WERI-Rb-1 (cell line): Measurements from ENCODE around the gene NDST1.

ENCODE experiments used
- DNase-seq: peaks from one replicate; pipeline ENCODE4 v3.0.0-alpha.2; 2020
- H3K27ac ChIP-seq: fragments of 250-450 bp; sonication (Bioruptor Pico); 2 replicates; pipeline ENCODE4 v1.5.1; 2020; ENCODE audit warnings: mild to moderate bottlenecking, moderate library complexity
- H3K27me3 ChIP-seq: fragments of 250-450 bp; sonication (Bioruptor Pico); 2 replicates; pipeline ENCODE4 v1.5.1; 2021; ENCODE audit warnings: mild to moderate bottlenecking, low read depth, moderate library complexity; ENCODE audit not compliant: insufficient read depth, severe bottlenecking
- H3K36me3 ChIP-seq: fragments of 250-450 bp; sonication (Bioruptor Pico); 2 replicates; pipeline ENCODE4 v1.5.1; 2020; ENCODE audit warnings: mild to moderate bottlenecking, moderate library complexity
- H3K4me3 ChIP-seq: 2 replicates; pipeline ENCODE4 v1.5.1; 2011; ENCODE audit warnings: low read depth, mild to moderate bottlenecking, control low read depth, low read length
- H3K9me3 ChIP-seq: fragments of 250-450 bp; sonication (Bioruptor Pico); 2 replicates; pipeline ENCODE4 v1.5.1; 2021; ENCODE audit warnings: mild to moderate bottlenecking, moderate library complexity; ENCODE audit not compliant: severe bottlenecking
- TF ChIP-seq, protein P1 (sequence below): IDR thresholded peaks from 2 replicates; pipeline ENCODE4 v1.5.1; 2011; ENCODE audit warnings: low read depth, mild to moderate bottlenecking, control low read depth, inconsistent platforms, low read length

Gene NDST1

DNA sequence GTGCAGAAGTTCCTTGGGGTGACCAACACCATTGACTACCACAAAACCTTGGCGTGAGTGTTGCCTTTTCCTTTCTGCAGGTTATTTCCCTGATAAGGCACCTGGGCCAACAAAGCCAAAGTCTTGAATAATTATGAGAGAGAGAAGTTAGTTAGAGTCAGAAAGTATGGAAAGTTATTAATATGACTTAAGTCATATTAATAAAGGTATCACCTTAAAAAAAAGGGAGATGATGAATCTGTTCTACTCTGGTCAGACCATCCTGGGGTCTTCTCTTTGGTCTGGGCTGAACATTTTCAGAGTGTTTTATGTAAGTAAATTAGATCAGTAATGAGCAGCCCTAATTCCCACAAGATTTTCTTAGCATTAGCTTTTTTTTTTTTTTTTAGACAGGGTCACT lies 41.8 kb downstream of the NDST1 start:
- Histone ChIP-seq H3K4me3 (no peak overlapping the region), H3K27me3 (no peaks in the 10 kb centered on the region), H3K36me3 (peaks cover 77% of the 10 kb centered on the region), H3K27ac (no peak overlapping the region), H3K9me3 (no peaks in the 10 kb centered on the region)
- TF ChIP-seq, protein P1, sequence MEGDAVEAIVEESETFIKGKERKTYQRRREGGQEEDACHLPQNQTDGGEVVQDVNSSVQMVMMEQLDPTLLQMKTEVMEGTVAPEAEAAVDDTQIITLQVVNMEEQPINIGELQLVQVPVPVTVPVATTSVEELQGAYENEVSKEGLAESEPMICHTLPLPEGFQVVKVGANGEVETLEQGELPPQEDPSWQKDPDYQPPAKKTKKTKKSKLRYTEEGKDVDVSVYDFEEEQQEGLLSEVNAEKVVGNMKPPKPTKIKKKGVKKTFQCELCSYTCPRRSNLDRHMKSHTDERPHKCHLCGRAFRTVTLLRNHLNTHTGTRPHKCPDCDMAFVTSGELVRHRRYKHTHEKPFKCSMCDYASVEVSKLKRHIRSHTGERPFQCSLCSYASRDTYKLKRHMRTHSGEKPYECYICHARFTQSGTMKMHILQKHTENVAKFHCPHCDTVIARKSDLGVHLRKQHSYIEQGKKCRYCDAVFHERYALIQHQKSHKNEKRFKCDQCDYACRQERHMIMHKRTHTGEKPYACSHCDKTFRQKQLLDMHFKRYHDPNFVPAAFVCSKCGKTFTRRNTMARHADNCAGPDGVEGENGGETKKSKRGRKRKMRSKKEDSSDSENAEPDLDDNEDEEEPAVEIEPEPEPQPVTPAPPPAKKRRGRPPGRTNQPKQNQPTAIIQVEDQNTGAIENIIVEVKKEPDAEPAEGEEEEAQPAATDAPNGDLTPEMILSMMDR, result no peak
- no peak for DNase-seq

DNA sequence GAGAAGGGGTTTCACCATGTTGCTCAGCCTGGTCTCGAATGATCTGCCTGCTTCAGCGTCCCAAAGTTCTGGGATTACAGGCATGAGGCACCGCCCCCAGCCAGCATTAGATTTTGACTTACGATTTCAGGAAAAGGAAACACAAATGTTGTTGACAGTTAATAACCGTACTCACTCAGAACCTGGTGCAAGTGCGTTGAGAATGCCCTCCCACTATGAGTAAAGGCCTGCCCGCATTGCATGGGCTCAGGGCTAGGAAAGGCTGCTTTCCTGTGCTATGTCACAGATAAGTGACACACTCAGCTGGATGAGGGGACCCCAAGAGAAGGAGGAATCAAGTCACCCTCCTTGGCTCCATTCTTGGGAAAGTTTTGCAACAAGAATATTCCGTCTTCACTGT lies 42.4 kb downstream of the NDST1 start:
- no peak for DNase-seq
- Histone ChIP-seq H3K27ac (no peak overlapping the region), H3K4me3 (no peak overlapping the region), H3K27me3 (no peaks in the 10 kb centered on the region), H3K36me3 (peaks cover 79% of the 10 kb centered on the region), H3K9me3 (no peaks in the 10 kb centered on the region)
- TF ChIP-seq, protein P1, result no peak

DNA sequence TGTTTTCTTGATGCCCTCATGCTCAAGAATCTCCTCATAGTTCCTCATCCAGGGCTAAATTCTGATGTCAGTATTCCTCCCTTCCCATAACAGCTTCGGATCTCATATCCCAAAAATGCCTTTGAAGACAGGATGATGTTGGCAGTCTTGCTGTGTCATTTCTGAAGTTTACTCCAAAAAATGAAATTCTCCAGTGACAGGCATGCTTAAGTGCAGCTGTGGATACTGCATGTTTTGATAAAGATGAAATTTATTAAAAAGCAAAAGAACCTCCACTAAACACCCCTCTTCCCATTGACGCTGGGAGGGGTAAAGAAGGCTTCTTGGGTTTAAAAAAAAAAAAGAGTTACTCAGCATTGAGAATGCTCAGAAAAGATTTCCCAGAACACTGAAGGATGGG lies 43.1 kb downstream of the NDST1 start:
- peaks cover 78% of the 10 kb centered on the region for H3K36me3 ChIP-seq
- no peak overlapping the region for H3K4me3 ChIP-seq
- TF ChIP-seq, protein P1, result no peak

DNA sequence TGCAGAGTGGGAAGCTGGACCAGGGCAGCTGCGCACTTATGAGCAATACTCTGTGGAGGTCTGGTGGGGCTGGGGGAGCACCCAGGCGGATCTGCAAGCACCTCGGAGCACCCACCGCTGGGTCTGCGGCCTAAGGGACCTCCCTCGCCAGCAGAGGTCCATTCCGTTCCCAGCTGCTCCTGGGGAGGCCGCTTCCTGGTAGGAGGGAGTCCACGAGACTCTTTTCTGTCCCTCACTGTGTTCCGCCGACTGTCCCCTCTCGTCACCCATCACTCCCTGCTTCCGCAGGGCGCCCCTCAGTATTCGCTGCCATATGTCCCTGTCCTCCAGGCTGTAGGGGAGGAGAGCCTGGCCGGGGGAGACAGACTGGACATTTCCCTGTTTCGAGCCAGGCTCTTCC lies 45.5 kb downstream of the NDST1 start:
- Histone ChIP-seq H3K36me3 (peaks cover 61% of the 10 kb centered on the region), H3K4me3 (no peak overlapping the region), H3K9me3 (no peaks in the 10 kb centered on the region), H3K27ac (no peak overlapping the region), H3K27me3 (no peaks in the 10 kb centered on the region)
- DNase-seq, result no peak
- TF ChIP-seq, protein P1, result no peak

More for the DNA sequence above, 43.1 kb downstream of the NDST1 start:
- Histone ChIP-seq H3K9me3 (no peaks in the 10 kb centered on the region), H3K27ac (no peak overlapping the region), H3K27me3 (no peaks in the 10 kb centered on the region)
- no peak for DNase-seq

DNA sequence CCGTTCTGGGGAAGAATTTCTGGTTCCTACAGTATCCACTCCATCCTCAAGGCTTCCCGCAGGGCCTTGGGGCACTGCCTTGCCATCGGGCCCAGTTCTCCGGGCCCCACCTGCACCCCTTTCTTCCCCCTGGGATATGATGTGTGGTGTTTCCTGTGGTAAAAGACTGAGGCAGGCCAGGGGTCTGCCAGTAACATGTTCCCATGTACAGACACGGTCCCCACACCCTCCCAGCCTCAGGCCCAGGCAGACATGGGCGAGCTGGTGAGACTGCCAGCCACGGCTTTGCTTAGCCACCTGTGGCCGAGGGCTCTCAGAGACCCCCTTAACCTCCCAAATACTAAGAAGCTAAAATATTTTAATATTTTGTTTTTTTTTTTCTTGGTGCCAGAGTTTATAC lies 46.0 kb downstream of the NDST1 start:
- no peak overlapping the region for H3K27ac ChIP-seq
- H3K4me3 ChIP-seq, result no peak overlapping the region
- TF ChIP-seq, protein P1, result no peak
- DNase-seq, result no peak
- H3K36me3 ChIP-seq, result peaks cover 56% of the 10 kb centered on the region
- no peaks in the 10 kb centered on the region for H3K27me3 ChIP-seq
- no peaks in the 10 kb centered on the region for H3K9me3 ChIP-seq

DNA sequence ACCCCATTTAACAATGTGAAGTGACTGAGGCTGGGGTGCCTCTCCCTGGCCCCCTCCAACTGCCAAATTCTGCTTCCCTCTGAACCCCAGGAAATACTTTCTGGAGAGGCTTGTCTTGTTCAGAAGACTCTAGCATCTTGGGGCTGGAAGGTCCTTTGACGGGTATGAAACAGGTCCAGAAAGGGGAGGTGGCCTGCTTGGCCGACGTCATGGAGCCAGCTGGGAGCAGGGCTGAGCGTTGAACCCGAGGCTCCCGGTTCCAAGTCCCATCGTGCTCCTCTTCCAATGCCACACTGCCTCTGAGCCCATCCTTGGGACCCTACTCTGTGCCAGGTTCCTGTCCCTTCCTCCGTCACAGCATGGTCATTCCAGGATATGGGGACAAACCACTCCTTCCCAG lies 46.9 kb downstream of the NDST1 start:
- Histone ChIP-seq H3K4me3 (no peak overlapping the region), H3K9me3 (no peaks in the 10 kb centered on the region), H3K27me3 (no peaks in the 10 kb centered on the region), H3K27ac (no peak overlapping the region), H3K36me3 (peaks cover 47% of the 10 kb centered on the region)
- TF ChIP-seq, protein P1, result no peak
- no peak for DNase-seq
